Esophagus squamous epithelium (tissue), 4 donors: ENCODE measurements around the gene PLEKHA7.

ENCODE experiments used
- POLR2A ChIP-seq, 4 donors: fragments of 450-650 bp; IDR thresholded peaks; one replicate each; pipeline ENCODE4 v1.6.1; 2017; ENCODE audit warnings: antibody characterized with exemption in 4 of 4, mild to moderate bottlenecking in 4 of 4, moderate library complexity in 3 of 4
- TF ChIP-seq, protein P1 (sequence below), 6 experiments: fragments of 450-650 bp in 4 of 6; fragments of 200-600 bp in 2 of 6; sonication (generic) in 2 of 6; IDR thresholded peaks; one replicate each; pipeline ENCODE4 v1.5.1; 2016 to 2019; ENCODE audit warnings: antibody characterized with exemption in 6 of 6, mild to moderate bottlenecking in 4 of 6, moderate library complexity in 4 of 6

DNA sequence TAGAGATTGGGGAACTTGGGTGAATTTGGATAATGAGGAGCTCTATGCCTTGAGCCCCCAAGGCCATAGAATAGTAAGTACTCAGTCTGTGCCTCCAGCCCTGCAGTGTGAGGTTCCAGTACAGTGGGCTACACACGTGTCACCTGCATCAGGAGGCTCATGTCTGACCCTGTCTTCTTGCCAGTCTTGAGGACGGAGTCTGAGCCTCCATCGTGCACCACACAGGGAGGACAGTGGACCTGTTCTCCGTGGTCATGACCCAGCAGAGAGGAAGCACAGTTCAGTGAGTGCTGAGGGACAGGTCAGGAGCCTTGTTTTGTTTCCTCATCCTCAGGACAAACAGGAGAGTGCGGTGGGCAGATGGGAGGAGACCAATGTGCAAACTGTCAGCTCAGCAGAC, 32.5 kb upstream of the PLEKHA7 start:
- TF ChIP-seq, protein P1, sequence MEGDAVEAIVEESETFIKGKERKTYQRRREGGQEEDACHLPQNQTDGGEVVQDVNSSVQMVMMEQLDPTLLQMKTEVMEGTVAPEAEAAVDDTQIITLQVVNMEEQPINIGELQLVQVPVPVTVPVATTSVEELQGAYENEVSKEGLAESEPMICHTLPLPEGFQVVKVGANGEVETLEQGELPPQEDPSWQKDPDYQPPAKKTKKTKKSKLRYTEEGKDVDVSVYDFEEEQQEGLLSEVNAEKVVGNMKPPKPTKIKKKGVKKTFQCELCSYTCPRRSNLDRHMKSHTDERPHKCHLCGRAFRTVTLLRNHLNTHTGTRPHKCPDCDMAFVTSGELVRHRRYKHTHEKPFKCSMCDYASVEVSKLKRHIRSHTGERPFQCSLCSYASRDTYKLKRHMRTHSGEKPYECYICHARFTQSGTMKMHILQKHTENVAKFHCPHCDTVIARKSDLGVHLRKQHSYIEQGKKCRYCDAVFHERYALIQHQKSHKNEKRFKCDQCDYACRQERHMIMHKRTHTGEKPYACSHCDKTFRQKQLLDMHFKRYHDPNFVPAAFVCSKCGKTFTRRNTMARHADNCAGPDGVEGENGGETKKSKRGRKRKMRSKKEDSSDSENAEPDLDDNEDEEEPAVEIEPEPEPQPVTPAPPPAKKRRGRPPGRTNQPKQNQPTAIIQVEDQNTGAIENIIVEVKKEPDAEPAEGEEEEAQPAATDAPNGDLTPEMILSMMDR (IDR thresholded peaks at IDR 0.05), result no peak
- no peak for TF ChIP-seq POLR2A (IDR thresholded peaks at IDR 0.05)
